HG02678 (cell line): ENCODE results near the gene CEP164.

Source experiments
- ATAC-seq: cut with Tn5 transposase; IDR thresholded peaks from one replicate; pipeline ENCODE4 v1.9.1; 2021; ENCODE audit warnings: mild to moderate bottlenecking, moderate library complexity; ENCODE audit not compliant: unreplicated experiment

Gene CEP164

DNA sequence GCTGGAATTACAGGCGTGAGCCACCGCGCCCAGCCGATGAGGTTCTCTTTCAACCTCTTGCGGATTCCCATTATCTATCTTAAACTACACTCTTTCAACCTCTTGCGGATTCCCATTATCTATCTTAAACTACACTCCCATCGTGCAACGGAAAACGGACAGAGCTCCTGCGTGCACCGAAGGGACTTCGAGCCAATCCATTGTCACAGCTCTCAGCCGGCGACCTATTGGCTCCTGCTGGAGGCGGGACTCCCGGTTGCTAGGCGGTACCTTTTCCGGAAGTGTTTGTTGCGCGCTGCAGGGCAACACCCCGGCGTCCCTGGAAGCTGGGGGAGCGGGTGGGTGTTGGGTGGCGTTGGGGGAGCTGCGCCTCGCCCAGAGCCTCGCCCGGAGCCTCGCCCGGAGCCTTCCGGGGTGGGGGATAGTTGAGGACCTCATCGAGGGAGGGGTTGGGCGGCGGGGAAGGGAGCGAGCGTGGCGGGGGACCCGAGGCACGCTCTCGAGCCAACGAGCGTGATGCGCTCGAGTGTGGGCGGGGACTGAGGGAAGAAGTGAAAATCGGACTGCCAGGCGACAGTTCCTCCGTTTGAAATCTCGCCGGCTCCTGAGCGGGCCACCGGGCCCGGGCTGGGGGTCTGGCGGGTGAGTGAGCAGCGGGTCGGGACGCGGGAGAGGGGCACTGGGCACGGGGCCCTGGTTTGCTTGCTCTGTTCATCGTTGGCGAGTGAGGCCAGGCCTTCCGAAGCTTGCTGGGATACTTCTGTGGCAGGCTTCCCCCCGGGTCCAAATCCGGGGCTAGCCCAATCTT, at the start of gene CEP164:
Gene CEP164, plus strand, starts transcription at position 288 of the 808 bp plus-strand sequence. CDS start 10,733 bp downstream, outside the sequence.
- peak; percentile 97 for ATAC-seq

DNA sequence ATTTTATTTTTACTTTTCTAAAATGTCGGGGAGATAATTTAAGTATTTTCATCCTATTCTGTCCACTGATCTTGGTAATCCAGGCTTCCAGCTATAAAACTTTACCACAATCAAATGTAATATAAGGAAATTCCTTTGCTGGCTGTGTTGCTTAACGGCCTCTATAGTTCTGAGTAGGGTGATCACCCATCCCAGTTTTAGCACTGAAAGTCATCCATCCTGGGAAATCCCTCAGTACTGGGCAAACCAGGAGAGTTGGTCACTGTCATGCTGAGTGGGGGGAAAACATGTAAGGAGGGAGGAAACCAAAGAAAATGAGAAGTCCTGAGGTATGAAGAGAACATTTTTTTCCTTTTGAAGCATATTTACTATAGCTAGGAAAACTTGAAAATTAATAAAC, 49.3 kb upstream of the CEP164 start:
- ATAC-seq, result no peak

DNA sequence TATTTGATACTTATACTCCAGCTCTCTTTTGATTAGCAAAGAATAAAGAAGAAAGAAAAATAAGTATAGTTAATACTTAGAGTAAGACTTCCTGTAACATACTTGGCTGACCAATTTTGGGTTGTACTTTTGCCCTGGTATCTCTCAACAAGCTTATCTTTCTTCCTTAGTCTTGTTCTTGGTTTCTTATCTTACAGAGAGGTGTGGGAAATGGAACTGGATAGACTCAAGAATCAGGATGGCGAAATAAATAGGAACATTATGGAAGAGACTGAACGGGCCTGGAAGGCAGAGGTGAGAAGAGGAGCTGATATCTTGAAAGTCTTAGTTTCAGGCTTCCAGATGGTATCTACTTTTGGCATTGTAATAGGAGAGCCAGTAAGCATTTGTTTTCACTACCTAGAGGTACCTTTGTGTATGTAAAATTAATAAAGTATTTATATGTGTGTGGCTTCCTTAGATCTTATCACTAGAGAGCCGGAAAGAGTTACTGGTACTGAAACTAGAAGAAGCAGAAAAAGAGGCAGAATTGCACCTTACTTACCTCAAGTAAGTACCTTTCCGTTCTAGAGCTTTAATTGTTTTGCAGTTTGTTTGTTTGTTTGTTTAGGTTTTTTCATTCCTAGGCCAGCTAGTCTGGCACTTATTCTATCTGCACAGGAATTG, 47.8 kb upstream of the CEP164 start:
- ATAC-seq, result no peak

DNA sequence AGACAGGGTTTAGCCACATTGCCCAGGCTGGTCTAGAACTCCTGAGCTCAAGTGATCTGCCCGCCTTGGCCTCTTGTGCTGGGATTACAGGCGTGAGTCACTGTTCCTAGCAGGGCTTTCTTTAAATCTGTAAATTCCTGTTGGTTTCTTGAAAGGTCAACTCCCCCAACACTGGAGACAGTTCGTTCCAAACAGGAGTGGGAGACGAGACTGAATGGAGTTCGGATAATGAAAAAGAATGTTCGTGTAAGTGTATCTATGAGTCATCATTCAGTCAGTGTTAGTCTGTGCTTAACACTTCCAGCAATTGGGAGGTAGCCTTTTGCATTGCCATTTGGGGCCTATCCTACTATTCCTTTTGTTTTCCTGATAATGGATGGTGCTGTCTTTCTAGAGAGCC, 46.5 kb upstream of the CEP164 start:
- no peak for ATAC-seq

DNA sequence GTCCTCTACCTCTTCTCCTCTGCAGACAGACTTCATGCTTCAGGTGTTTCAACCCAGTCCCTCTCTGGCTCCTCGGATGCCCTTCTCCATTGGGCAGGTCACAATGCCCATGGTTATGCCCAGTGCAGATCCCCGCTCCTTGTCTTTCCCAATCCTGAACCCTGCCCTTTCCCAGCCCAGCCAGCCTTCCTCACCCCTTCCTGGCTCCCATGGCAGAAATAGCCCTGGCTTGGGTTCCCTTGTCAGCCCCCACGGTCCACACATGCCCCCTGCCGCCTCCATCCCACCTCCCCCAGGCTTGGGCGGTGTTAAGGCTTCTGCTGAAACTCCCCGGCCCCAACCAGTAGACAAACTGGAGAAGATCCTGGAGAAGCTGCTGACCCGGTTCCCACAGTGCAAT, 45.8 kb upstream of the CEP164 start:
- no peak for ATAC-seq

DNA sequence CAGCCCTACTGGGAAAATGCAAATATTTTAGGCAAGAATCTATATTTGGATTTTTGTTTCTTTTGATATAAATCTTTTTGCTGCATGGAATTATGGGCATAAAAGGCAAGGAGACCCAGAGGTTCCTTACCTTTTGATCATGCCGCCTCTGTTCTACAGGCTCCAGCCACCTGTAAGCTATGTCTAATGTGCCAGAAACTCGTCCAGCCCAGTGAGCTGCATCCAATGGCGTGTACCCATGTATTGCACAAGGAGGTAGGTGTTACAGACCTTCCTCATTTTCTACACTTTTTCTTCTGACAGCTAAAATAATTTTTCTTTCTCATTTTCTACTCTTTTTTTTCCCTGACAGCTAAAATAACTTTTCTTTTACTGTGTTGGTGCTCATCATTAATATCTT, 44.7 kb upstream of the CEP164 start:
- no peak for ATAC-seq

DNA sequence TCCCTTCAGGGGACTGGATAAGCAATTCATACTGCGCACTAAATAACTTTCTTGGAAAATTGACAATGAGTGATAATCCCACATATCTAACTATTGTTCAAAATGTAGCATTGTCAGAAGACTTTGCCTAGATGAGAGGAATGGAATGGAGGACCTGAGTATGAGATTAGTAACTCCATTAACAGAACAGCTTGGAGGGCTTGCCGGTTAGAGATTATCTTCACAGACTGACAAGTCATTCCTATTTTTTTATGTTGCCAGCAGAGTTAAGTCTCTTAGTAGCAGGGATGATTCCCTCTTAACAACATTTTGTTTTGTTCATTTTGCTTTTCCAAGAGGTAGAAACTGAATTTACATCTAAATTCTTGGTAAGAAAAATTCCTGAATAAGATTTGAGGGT, 43.6 kb upstream of the CEP164 start:
- no peak for ATAC-seq

DNA sequence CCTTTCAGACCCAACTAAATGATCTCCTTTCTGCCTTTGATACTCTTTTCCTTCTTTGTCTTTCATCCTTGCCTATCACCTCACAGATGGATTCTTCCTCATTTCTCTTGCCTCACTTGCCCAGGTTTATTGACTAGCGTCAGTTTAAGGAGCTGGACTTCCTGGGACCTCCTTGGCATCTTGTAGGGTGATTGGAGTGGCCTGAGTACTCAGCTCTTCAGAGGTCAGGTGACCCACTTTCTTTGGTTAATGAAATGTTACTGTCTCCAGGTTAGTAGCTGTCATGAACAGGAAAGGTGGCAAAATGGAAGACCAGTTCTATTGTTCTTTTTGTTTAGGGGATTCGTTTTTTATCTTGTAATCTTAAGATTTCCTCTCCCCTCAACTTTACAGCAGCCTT, 41.1 kb upstream of the CEP164 start:
- no peak for ATAC-seq

DNA sequence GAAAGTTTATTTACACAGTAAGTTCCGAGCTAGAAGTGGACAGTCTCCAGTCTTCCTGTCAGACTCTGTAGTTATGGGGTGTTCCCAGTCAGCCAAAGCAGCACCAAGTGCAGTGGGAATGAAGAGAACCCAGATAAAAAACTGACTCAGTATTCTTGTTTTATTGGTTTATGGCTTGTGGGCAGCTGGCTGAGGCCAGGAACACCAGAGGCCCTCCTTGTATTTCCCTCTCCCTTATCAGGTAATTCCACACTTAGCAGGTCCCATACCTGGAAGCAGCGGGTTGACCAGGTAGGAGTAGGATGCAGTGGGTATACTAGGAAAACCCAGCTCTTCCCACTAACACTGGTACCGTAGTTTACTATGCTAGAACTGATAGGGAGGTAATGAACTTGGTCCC, 40.0 kb upstream of the CEP164 start:
- no peak for ATAC-seq

DNA sequence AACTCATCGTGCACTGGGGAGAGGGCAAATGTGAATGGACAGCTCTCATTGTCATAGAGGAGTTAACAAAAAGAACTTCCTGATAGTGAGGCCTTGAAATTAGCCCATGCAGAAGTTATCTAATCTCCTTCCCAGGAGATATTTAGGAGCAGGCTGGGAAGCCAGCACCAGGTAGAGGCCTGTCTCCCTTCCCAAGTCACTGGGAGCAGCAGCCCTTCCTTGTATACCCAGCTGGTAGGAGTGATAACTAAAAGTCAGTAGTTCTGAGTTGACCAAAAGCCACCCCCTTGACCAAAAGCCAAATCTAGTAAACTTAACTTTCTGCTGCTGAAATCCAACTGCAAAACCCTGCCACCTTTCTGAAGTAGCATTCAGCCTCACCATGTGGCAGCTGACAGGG, 37.9 kb upstream of the CEP164 start:
- no peak for ATAC-seq

DNA sequence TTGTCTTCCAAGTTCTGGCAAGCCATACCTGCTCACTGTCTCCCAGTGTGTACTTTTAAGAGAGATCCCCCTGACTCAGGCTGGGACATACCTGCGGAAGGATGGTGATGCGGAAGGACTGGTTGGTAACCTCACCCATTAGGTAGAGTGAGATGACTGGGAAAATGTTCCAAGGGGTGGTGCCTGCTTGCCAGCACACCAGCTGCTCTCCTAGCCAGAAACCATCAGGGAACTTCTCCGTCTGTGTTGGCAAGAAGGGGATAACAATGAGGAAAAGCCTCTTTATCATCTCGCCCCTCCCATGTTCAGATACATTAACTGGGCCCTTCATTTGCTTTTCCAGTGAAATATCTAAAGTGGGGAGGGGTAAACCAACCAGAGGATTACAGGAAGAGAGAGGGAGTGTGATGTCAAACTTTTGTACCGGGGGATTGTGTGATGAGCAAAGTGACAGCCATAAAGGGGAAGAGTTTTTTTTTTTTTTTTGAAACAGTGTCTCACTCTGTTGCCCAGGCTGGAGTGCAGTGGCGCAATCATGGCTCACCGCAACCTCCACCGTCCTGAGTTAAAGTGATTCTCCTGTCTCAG, 36.8 kb upstream of the CEP164 start, which contains the start of gene BACE1-AS:
Gene BACE1-AS, plus strand, starts transcription at position 538 of the 588 bp plus-strand sequence.
- no peak for ATAC-seq

DNA sequence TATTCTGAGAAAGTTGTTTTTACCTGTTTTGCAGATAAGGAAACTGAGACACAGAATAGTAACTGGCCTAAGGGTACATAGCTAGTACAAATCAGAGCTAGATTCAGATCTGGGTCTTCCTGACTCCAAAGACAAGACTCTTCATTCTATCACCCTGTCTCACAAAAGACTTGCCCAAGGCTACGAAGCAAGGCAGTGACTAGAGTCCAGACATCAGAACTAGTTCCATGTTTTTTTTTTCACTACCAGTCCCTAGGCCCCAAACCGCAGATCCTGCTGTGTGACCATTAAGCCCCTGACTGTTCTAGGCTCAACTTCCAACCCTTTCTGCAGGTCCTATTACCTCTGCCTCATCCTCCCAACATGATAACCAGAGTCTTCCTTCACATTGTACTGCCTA, 35.0 kb upstream of the CEP164 start:
- ATAC-seq, result no peak

DNA sequence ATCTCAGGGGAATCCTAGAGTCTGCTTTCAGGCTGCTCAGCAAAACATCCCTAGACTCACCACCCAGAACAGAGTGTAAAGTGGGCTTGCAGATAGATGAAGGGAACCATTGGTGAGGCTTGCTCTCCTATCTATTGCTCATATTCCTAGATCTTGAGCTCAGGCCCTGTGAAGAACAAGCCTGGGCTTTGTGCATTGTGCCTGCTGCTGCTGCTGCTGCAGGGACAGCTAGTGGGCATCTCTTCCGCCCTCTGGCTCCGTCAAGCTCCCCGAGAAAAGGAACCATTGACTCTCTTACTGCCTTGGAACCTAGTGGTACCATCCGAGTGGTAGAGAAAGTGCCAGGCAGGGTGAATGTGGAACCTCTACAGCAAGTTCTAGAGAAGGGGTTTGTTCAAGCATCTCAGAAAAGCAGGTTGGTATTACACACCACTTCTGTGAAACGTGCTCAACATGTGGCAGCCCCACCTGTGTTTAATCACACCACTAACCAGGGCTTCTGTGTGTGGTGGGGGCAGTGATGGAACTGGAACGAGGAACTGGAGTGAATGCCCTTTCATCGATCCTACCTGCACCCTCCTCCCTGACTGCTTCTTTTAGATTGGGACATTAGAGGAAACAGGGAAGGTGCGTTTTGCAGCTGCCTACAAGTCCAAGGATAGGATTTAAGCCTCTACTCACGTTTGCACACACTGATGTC, 32.1 kb upstream of the CEP164 start:
- no peak for ATAC-seq

DNA sequence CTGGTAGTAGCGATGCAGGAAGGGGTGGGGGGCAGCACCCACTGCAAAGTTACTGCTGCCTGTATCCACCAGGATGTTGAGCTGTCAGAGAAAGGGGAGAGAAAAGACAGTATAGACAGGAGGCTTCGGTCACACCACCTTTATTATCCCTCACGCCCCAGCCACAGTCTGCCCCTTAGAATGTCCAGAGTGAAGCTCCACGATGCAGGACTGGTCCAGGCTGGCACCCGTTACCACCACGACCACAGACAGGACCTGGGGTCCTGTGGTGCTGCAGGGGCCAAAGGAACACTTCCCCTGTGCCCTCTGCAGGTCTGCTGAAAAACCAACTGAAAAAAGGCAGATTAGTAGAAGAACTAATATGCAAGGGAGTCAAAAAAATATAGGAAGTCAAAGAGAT, 30.8 kb upstream of the CEP164 start:
- ATAC-seq, result no peak

DNA sequence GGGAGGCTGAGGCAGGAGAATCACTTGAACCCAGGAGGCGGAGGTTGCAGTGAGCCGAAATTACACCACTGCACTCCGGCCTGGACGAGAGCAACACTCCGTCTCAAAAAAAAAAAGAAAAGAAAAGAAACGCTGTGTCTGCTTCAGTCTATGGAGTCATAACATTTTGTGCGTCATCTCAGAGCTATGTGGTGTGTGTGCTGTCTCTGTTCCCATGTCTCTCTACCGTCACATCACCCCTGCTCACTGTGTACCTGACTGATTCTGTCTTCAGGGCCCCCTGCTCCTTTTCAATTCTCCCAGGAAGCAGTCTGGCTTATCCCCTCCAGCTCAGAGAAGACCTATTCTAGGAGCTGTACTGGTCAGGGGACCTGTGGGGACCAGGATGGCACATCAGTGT, 29.5 kb upstream of the CEP164 start:
- no peak for ATAC-seq

DNA sequence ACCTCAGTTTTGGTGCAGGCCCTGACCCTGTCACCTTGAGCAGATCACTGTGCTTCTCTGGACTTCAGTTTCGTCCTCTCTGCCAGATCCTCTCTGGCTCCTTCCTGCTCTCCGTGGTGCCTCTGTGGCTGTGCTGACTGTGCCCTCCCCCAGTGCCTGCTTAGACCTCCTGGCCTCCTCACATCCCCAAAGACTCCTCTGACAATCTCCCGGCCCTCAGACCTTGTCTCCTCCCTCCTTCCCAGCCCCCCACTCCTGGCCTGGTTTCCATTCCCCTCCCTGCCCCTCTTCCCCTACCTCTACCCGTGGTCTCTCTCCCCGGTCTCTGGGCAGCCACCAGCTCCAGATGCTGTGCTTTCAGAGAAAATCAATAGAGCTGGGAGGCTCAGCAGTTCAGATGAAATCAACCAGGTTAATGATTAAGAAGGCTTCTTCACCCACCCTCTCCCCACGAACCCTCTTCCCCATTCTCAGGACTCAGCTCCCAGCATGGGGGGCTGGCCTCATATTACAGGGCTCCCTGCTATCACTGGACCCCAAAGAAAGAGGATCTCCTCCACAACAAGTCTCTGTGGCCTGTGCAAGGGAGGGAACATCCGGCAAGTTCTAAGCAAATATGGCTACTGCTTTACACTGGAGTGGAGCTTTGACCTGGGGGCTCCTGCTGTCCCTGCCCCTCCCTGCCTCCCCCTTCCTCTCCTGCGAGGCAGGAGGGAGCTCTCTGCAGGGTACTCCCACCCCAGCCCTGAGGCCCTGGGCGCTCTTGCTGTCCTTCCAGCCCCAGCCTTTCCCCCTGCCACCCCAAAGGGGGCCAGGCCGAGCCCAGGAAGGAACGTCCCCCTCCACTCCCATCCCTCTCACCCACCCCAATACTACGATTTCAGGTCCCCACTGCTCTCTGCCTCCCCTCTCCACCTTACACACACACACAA, 28.0 kb upstream of the CEP164 start:
- ATAC-seq, result no peak

DNA sequence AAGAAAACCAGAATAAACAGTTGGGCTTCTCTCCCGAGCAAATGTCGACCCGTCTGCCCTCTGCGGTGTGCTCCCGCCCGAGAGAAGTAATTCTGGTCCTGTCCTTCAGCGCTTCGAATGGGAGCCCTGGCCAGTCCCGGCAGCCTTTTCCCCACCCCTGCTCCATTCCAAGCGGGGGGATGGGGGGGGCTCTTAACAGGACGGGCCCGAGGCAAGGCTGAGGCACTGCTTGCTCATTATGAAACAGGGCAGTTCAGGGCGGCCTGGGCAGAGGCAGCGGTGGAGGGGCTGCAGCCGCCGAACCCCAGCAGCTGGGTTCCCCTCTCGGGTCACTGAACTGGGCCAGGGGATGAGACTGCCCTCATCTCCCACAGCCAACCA, 27.4 kb upstream of the CEP164 start:
- no peak for ATAC-seq

DNA sequence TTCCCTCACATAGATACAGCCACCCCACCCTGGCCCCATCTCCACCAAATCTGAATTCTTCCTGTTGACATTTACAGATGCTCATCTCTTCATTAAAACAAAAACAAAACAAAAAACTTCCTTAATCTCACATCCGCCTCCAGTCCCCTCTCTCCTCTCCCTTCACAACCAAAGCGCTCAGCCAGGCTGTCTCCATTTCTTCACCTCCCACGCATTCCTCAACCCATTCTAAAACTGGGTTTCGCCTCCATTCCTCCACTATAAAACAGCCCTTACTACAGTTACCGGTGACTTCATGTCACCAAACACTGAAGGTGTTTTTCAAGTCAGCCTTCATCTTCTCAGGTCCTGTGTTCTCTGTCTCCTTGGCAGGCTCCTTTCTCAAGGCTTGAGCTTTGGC, 26.9 kb upstream of the CEP164 start:
- no peak for ATAC-seq

DNA sequence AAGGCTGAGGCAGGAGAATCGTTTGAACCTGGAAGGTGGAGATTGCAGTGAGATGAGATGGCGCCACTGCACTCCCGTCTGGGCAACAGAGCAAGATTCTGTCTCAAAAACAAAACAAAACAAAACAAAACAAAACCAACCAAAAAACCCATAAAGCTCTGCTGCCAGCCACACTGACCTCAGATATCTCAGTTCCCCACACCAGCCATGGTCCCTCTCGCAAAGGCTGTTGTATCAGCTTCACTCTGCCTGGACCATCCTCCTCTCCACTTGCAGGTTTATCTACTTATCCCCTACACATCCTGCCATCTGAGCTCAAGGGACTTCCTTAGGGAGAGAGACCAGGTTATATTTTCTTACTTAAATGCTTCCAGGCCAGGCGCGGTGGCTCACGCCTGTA, 25.4 kb upstream of the CEP164 start:
- no peak for ATAC-seq

DNA sequence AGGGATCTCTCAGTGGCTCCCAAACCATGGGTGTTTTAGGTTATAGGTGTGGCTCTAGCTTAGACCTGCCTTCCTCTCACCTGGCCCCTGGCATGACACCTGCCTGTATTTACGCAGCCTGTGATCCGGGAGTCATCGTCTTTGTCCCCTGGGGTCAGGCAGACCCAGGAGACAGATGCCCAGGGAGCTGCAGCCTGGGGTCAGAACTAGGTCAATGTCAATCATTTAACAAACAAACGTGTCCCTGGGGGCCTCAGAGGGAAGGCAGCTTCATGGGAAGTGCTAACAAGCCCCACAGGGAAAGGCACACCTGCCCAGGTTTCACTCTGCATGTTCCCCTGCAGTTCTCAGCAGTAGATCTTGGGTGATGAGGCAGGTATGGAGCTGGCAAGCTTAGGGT, 24.6 kb upstream of the CEP164 start:
- ATAC-seq, result no peak
